Mesothelial cell of epicardium (in vitro differentiated cells): Measurements from ENCODE around the gene CTNNA3. TPM values are rescaled to one million over a fixed set of nuclear protein-coding genes. Genes with fewer than 3 reads are reported as not detected.
A peak's percentile ranks its signal among the peaks of the same experiment; 100 is the strongest.

Experiments used
- DNase-seq, 2 experiments: peaks; one replicate each; pipeline ENCODE4 v3.0.0; 2021; ENCODE audit warnings: low spot score in 2 of 2; ENCODE audit not compliant: unreplicated experiment in 2 of 2
- H3K27ac Mint-ChIP-seq: 2 replicates; pipeline ENCODE4 v1.8.0; 2021; ENCODE audit warnings: mixed read lengths
- H3K27me3 Mint-ChIP-seq: 2 replicates; pipeline ENCODE4 v1.8.0; 2021; ENCODE audit warnings: low read depth, mixed read lengths
- H3K36me3 Mint-ChIP-seq: 2 replicates; pipeline ENCODE4 v1.8.0; 2021; ENCODE audit warnings: mixed read lengths
- H3K4me1 Mint-ChIP-seq: 2 replicates; pipeline ENCODE4 v1.8.0; 2021; ENCODE audit warnings: mixed read lengths
- H3K4me3 Mint-ChIP-seq: 2 replicates; pipeline ENCODE4 v1.8.0; 2021; ENCODE audit warnings: mild to moderate bottlenecking, moderate library complexity, mixed read lengths
- H3K9me3 Mint-ChIP-seq: 2 replicates; pipeline ENCODE4 v1.8.0; 2021; ENCODE audit warnings: mixed read lengths
- CTCF ChIP-seq: fragments of 200-600 bp; sonication (generic); IDR thresholded peaks from one replicate; pipeline ENCODE4 v1.5.0; 2021; ENCODE audit warnings: antibody characterized with exemption; ENCODE audit not compliant: unreplicated experiment
- total RNA-seq: library from RNA; stranded (reverse); gene quantifications from 3 replicates; pipeline ENCODE4 v1.2.1, GENCODE V29; 2021

The CTNNA3 gene
- total RNA-seq, 1 donor from 2014 or later = 14.2 TPM

GRCh38 chr10:67288688-67289410, 407.1 kb downstream of the CTNNA3 start:
- no peaks in the 10 kb centered on the region for H3K9me3 Mint-ChIP-seq
- TF ChIP-seq CTCF = no peak

DNA sequence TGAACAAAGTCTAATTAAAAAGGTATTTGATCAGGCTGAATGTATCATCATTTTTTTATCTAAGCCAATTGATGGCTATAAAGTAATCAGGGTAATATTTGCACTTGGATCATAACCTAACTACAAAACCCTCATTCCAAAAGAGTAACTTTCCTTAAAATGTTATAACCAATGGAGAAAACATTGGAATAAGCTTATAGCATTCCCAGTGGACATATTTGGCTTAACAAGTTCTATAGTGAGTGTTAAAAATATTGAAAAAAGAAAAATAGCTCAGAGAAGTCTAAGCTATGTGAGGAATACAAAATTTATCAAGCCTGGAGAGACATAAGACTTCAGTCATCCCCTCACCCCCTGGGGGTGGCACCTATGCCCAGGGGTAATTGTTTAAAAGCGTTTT, 411.4 kb downstream of the CTNNA3 start:
- no peak overlapping the region for H3K4me3 Mint-ChIP-seq
- TF ChIP-seq CTCF = peak; percentile 19
- peaks cover 18% of the 10 kb centered on the region for H3K9me3 Mint-ChIP-seq
- H3K27me3 Mint-ChIP-seq = no peaks in the 10 kb centered on the region
- H3K36me3 Mint-ChIP-seq = no peaks in the 10 kb centered on the region
- DNase-seq = no peak
- H3K27ac Mint-ChIP-seq = no peak overlapping the region
- peaks cover 21% of the 10 kb centered on the region for H3K4me1 Mint-ChIP-seq

More at GRCh38 chr10:67288688-67289410, 407.1 kb downstream of the CTNNA3 start:
- H3K4me1 Mint-ChIP-seq = peaks cover 10% of the 10 kb centered on the region
- no peak overlapping the region for H3K27ac Mint-ChIP-seq
- no peaks in the 10 kb centered on the region for H3K27me3 Mint-ChIP-seq
- no peak overlapping the region for H3K4me3 Mint-ChIP-seq
- H3K36me3 Mint-ChIP-seq = no peaks in the 10 kb centered on the region
- DNase-seq = no peak

DNA sequence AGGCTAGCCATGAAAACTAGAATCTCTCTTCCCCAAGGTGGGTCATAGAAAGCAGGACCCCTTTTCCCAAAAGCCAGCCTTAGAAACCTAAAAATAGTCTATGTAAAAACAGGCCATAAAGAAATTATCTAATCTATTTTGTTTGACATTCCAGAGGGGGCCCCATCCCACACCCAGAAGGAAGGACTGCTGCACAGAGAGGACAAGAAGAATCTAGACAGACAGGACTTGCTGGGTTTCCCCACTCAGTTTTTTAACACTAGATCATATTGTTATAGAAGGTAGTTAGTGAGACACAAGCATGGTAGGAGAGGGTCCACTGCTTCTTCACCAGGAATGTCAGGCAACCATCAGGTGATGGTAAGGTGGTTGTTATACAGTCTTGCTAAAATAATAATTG, 413.1 kb downstream of the CTNNA3 start:
- Mint-ChIP-seq H3K36me3 (no peaks in the 10 kb centered on the region), H3K9me3 (peaks cover 18% of the 10 kb centered on the region), H3K27ac (peak overlapping the region; percentile 69), H3K4me3 (no peak overlapping the region), H3K27me3 (no peaks in the 10 kb centered on the region), H3K4me1 (peaks cover 21% of the 10 kb centered on the region)
- no peak for DNase-seq
- no peak for TF ChIP-seq CTCF

DNA sequence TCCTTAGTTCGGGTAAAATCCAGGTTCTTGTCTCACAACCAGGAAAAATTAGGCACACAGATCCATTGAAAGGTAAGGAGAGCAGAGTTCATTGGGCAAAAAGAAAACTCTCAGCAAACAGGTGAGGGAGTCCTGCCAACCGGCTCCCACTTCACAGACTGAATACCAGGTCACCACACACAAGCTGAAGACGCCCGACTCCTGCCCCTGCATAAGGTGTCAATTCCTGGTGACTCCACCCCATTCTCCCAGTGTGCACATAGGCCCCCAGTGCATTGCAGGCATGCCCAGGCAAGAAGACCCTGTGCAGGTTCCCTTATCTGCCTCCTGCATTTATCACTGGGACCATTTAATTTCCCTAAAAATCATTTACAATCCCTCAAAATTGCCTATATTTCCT, 415.6 kb downstream of the CTNNA3 start:
- no peaks in the 10 kb centered on the region for H3K36me3 Mint-ChIP-seq
- no peak overlapping the region for H3K4me3 Mint-ChIP-seq
- H3K4me1 Mint-ChIP-seq = peaks cover 18% of the 10 kb centered on the region
- no peak overlapping the region for H3K27ac Mint-ChIP-seq
- TF ChIP-seq CTCF = no peak
- H3K27me3 Mint-ChIP-seq = no peaks in the 10 kb centered on the region
- peaks cover 18% of the 10 kb centered on the region for H3K9me3 Mint-ChIP-seq
- DNase-seq = no peak

DNA sequence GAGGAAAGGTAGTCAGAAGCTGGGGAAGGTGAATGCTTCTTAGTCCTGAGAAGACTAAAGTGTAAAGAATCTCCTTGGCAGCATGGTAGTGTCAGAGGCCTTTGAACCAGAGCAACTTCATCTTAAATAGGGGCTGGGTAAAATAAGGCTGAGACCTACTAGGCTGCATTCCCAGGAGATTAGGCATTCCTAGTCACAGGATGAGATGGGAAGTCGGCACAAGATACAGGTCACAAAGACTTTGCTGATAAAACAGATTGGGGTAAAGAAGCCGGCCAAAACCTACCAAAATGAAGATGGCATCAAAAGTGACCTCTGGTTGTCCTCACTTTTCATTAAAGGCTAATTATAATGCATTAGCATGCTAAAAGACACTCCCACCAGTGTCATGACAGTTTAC, 418.6 kb downstream of the CTNNA3 start:
- no peaks in the 10 kb centered on the region for H3K27me3 Mint-ChIP-seq
- H3K36me3 Mint-ChIP-seq = no peaks in the 10 kb centered on the region
- H3K4me1 Mint-ChIP-seq = peaks cover 2% of the 10 kb centered on the region
- TF ChIP-seq CTCF = no peak
- no peak overlapping the region for H3K27ac Mint-ChIP-seq
- no peak for DNase-seq
- H3K4me3 Mint-ChIP-seq = no peak overlapping the region
- peaks cover 11% of the 10 kb centered on the region for H3K9me3 Mint-ChIP-seq

GRCh38 chr10:67269828-67270227, 426.2 kb downstream of the CTNNA3 start:
- no peak overlapping the region for H3K27ac Mint-ChIP-seq
- no peak for TF ChIP-seq CTCF
- peaks cover 3% of the 10 kb centered on the region for H3K4me1 Mint-ChIP-seq
- H3K36me3 Mint-ChIP-seq = no peaks in the 10 kb centered on the region
- no peak overlapping the region for H3K4me3 Mint-ChIP-seq
- H3K9me3 Mint-ChIP-seq = no peaks in the 10 kb centered on the region
- H3K27me3 Mint-ChIP-seq = peaks cover 6% of the 10 kb centered on the region
- no peak for DNase-seq
